Measurements from ENCODE around the gene RASGRP4.

DNA sequence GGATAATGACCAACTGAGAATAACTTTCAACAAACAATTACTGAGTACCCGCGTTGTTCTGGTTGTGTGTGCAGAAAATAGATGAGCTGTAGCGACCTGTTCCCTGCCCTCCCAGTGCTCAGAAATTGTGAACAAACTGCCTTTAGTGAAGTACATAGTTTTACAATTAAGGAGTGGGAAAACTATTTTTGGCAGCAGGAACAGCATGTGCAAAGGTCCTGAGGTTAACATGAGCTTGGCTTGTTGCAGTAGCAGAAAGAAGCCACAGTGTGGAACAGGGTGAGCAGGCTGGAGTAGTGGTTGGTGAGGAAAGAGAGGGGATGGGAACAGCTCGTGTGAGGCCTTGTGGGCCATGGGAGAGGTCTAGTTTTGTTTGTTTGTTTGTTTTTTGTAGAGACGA, 23.5 kb upstream of the RASGRP4 start:
- TF ChIP-seq, protein P1, sequence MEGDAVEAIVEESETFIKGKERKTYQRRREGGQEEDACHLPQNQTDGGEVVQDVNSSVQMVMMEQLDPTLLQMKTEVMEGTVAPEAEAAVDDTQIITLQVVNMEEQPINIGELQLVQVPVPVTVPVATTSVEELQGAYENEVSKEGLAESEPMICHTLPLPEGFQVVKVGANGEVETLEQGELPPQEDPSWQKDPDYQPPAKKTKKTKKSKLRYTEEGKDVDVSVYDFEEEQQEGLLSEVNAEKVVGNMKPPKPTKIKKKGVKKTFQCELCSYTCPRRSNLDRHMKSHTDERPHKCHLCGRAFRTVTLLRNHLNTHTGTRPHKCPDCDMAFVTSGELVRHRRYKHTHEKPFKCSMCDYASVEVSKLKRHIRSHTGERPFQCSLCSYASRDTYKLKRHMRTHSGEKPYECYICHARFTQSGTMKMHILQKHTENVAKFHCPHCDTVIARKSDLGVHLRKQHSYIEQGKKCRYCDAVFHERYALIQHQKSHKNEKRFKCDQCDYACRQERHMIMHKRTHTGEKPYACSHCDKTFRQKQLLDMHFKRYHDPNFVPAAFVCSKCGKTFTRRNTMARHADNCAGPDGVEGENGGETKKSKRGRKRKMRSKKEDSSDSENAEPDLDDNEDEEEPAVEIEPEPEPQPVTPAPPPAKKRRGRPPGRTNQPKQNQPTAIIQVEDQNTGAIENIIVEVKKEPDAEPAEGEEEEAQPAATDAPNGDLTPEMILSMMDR (IDR thresholded peaks at IDR 0.05): no peak
- TF ChIP-seq, protein P2, sequence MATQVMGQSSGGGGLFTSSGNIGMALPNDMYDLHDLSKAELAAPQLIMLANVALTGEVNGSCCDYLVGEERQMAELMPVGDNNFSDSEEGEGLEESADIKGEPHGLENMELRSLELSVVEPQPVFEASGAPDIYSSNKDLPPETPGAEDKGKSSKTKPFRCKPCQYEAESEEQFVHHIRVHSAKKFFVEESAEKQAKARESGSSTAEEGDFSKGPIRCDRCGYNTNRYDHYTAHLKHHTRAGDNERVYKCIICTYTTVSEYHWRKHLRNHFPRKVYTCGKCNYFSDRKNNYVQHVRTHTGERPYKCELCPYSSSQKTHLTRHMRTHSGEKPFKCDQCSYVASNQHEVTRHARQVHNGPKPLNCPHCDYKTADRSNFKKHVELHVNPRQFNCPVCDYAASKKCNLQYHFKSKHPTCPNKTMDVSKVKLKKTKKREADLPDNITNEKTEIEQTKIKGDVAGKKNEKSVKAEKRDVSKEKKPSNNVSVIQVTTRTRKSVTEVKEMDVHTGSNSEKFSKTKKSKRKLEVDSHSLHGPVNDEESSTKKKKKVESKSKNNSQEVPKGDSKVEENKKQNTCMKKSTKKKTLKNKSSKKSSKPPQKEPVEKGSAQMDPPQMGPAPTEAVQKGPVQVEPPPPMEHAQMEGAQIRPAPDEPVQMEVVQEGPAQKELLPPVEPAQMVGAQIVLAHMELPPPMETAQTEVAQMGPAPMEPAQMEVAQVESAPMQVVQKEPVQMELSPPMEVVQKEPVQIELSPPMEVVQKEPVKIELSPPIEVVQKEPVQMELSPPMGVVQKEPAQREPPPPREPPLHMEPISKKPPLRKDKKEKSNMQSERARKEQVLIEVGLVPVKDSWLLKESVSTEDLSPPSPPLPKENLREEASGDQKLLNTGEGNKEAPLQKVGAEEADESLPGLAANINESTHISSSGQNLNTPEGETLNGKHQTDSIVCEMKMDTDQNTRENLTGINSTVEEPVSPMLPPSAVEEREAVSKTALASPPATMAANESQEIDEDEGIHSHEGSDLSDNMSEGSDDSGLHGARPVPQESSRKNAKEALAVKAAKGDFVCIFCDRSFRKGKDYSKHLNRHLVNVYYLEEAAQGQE (IDR thresholded peaks at IDR 0.05; ENCODE audit: insufficient read depth in 1 of 2, low read depth in 2 of 2, low read length in 1 of 2): no peak
